Activated gamma-delta T cell treated with anti-CD3 and anti-CD28 coated beads, Interleukin-2, amount 50 U/mL, for 16 hours (primary cell): Measurements from ENCODE around the gene LRRC49.

ENCODE experiments used
- DNase-seq: peaks from one replicate; pipeline ENCODE4 v3.0.0-alpha.2; 2020; ENCODE audit warnings: low read depth

Gene LRRC49

GRCh38 chr15:71052356-71052755 is 159.7 kb downstream of the LRRC49 start:
- no peak for DNase-seq

GRCh38 chr15:71054286-71054952 is 161.8 kb downstream of the LRRC49 start:
- no peak for DNase-seq

DNA sequence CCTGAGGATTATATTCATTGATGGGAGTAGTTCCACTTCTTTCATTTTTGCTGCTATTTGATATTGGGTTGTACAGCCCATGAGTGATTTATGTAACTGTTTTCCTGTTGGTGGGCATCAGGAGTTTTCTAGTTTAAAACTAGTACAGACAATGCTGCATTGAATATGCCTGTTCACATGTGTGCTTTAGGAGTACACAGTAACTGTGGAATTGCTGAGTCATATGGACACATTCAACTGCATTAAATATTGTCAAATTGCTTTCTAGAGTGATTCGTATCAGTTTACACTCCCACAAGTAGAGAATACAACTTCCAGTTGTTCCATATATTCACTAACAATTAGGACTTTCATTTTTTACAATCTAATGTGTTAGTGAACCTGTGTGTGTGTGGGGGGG is 162.8 kb downstream of the LRRC49 start:
- no peak for DNase-seq

GRCh38 chr15:71056111-71056510 is 163.5 kb downstream of the LRRC49 start:
- DNase-seq = no peak

DNA sequence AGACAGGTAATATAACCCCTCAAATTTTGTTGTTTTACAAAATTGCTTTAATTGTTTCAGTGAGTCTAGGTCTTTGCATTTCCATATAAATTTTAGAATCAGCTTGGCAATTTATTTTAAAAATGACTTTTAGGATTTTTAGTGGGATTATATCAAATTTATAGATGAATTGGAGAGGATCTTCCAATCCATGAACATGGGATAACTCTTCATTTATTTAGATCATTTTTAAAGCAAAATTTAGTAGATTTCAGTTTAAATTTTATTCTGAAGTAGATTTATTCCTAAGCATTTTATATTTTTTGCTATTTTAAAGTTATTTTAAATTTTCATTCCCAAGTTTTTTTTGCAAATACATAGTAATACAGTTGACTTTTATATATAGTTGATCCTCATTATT is 164.5 kb downstream of the LRRC49 start:
- no peak for DNase-seq

- no peak for DNase-seq
Observed at GRCh38 chr15:71057581-71057980, 165.0 kb downstream of the LRRC49 start.

DNA sequence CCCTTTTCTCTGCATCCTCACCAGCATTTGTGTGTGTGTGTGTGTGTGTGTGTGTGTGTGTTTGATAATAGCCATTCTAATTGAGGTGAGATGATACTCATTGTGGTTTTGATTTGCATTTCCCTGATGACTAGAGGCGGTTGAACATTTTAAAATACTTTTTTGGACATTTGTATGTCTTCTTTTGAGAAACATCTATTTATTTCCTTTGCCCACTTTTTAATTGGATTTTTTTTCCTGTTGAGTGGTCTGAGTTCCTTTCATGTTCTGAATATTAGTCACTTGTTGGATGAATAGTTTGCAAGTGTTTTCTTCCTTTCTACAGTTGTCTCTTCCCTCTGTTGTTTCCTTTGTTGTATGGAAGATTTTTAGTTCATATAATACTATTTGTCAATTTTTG is 168.4 kb downstream of the LRRC49 start:
- no peak for DNase-seq

DNA sequence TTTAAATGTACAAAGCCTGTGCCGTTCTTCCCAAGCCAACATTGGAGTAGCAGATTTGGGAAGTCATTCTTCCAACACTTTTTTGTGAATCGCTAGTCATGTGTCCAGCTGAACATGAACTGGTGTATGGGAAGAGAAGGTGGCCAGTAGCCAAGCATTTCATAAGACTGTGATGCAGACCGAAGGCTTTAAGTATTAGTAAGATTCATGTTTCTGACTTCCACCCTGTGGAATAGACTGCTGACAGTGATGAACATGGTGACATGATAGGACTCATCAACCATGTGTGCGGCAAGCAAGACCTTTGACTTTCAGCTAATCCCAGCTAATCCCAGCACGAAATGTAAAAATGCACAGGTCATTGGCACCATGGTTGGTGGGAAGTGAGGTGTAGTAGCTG is 174.4 kb downstream of the LRRC49 start:
- no peak for DNase-seq

- no peak for DNase-seq
Observed at GRCh38 chr15:71069693-71070092, 177.1 kb downstream of the LRRC49 start.

GRCh38 chr15:71071529-71071928 is 178.9 kb downstream of the LRRC49 start:
- DNase-seq = no peak

DNA sequence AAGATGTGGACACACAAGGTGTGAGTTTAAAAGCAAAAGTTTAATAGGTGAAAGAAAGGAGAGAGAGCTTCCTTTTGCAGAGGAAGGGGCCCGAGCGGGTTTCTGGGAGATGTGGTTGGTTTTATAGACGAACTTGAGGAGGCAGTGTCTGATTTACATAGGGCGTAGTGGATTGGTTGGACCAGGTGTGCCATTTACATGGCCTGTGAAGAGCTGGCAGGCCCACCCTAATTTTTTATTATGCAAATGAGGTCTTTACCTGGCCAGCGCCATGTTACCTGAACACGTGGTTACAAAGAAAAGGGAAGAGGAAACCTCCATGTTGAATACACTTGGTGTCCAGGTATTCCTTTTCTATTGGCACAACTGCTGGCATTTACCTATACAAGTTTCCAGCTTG is 179.8 kb downstream of the LRRC49 start:
- no peak for DNase-seq

DNA sequence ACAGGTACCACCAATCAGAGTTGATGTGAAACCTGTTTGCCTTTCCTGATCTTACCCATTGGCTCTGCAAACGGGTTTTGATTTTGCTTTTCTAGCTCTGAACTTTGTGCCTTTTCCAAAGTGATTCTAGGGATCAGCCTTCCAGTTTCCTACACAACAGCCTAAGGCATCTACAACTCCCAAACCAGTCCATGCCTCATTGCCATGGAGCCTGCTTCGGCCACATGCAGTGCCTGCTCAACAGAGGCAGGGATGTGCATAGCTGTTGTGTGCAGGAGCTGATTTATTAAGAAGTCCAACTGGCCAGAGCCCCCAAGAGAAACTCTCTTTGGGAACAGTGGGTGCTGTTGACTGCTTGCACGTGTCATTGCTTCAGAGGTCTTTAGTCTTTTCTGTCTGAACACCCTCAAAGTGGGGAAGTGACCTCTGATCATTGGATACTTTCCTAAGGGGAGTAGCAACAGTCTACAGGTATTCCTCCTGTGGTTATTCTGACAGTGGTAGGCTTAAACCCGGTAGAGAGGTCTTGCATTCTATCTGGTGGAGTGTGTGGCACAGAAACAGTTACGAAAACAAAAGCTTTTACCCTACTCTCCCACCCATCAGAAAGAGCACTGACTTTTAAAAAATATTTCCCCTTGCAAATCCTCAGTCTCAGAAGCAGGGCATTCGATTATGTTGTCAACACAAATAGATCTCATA is 186.0 kb downstream of the LRRC49 start:
- DNase-seq = no peak

DNA sequence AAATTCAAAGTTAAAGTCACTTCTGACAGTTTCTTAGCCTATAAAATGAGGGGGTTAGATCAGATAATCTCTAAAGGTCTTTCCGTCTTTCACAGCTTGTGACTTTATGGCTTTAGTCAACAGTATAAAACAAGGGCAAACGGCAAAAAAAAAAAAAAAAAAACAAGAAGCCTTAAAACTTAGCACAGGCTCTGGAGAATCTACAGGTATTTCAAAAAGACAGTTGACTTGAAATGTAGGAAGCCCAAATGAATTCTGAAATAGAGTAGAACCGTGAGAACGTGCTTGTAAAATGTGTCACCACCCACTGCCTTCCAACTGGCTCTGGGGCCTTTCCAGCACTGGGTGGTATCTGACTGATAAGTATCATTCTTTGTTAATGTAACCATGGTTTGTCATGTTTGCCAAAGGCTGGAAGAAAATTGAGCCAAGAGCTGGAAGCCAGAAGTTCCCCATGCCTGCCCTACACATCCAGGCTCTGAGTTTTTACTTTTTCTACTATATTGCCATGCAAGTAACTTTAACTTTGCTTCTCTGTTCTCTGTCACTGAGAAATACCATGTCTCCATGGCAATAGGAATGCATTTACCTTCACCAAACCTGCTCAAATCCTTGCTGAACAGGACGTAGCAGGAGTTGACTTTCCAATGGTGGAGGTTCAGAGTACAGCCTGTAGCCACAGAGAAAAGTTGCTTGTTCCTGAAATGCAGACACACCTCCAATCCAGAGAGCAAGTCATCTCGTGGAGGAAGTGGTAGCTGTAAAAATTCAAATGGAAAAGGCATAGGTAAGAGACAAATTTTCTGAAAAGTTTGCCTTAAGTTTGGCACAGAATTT is 186.8 kb downstream of the LRRC49 start:
- no peak for DNase-seq

DNA sequence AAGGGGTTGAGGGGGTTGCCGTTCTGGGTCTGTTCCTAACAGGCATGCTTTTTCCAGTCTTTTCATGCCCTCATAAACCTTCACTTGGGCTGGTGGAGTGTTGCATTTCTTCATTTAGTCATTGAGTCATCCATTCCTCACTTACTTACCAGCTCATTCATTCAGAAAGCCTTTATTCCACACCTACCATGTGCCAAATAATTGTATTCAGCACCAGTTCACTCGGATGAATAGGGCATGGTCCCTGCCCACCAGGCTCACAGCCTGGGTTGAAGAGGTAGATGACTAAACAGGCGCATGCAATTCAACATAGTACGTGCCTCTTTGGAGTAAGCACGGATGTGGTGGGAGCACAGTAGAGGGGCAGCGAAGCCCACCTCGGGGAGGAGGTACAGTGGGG is 187.5 kb downstream of the LRRC49 start:
- DNase-seq = no peak

DNA sequence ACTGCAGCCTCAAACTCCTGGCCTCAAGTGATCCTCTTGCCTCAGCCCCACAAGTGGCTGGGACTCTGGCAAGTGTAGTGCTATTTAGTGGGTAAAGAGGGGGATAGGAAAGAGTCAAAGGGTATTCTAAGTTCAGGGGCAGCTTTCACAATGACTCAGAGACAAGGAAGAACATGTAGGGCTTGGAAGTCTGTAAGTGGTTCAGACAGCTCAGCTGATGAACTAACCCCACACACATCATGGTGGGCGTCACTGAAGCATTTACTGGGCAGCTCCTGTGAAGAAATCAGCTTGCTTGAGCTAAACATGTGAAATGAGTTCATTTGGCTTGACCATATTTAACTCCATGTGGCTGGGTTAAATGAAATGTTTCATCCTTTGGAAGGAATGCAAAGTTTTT is 188.1 kb downstream of the LRRC49 start:
- no peak for DNase-seq

GRCh38 chr15:71082803-71083202 is 190.2 kb downstream of the LRRC49 start:
- DNase-seq = no peak

DNA sequence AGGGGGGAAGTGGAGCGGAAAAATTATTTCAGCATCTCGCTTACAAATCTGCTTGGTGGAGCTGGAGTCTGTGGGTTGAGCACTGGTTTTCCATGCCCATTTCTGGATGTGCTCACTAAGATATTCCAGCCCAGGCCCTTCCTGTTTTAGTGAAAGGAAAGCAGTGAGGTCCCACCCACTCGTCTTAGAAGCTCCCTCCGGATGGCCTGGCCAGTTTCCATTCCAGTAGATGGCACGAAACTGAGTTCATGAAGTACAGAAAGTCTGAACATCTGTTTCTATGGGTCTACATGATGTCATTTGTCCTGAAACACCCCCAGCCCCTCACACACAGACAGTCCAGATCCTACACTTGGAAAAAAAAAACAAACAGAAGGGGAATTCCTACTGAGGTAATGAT is 190.7 kb downstream of the LRRC49 start:
- DNase-seq = no peak

DNA sequence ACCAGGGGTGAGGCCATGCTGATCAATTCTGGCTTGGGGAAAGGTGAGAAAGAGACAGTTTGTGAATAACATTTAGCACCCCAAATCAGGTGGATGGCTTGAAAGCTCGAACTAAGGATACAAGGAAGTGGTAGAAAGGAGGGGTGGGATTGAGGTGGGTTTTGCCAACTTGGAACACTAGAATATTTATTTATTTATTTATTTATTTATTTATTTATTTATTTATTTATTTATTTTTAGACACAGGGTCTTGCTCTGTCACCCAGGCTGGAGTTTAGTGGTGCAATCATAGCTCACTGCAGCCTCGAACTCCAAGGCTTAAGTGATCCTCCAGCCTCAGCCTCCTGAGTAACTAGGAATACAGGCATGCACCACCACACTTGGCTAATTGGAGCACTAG is 191.6 kb downstream of the LRRC49 start:
- DNase-seq = no peak

GRCh38 chr15:71085809-71086208 is 193.2 kb downstream of the LRRC49 start:
- no peak for DNase-seq

DNA sequence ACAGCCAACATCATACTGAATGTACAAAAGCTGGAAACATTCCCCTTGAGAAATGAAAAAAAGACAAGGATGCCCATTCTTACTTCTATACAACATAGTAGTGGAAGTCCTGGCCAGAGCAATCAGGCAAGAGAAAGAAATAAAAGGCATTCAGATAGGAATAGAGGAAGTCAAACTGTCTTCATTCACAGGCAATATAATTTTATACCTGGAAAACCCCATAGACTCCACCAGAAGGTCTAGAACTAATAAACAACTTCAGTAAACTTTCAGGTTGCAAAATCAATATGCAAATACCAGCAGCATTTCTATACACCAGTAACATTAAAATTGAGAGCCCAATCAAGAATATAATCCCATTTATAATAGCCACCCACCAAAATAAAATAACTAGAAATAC is 195.5 kb downstream of the LRRC49 start:
- no peak for DNase-seq

- DNase-seq = no peak
Observed at GRCh38 chr15:71088683-71089082, 196.1 kb downstream of the LRRC49 start.

GRCh38 chr15:71089801-71090200 is 197.2 kb downstream of the LRRC49 start:
- no peak for DNase-seq

DNA sequence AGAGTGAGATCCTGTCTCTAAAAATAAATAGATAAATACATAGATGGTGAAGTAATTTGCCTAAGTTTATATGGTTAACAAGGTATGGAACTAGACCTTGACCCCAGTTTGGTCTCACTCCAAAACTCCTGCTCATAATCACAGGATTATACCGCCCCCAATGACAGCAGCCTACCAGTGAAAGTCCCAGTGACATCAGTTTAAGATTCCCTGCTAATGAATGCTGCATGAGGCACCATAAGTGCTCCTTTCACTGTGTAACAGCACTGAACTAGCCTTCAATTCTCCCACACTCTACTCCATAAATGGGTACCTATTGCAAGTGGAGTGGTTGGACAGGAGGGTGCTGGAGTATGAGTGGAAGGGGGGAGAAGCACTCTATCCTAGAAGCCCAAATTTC is 199.0 kb downstream of the LRRC49 start:
- DNase-seq = no peak
